AML-193 (cell line): Measurements from ENCODE around the gene SYT1.
A peak's percentile ranks its signal among the peaks of the same experiment; 100 is the strongest.
"Not testable (repeated sequence)": the region's sequence is repeated elsewhere in the genome, so short reads cannot be mapped to it uniquely, and the experiment has no call there.

ENCODE experiments used
- DNase-seq, 2 experiments: peaks; one replicate each; lab custom pipeline; 2025; lab: John Stamatoyannopoulos, UW

The SYT1 gene

DNA sequence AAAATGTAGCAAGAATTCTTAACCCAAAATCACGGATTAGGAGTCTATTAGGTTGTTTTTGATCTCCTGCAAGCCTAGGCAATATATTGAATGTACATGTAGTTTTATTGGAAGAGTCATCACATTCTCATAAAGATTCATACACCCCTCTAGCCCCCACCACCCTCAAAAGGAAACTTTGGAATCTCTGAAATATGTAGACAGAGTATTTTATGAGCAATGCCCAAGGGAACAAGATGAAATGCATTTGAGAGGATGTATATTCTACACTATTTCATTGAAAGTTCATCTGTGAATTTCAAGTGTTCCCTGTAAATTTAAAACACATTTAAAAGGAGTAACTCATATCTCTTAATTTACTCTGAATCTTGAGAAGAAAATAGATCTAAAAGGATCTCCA lies 103.7 kb downstream of the SYT1 start:
- DNase-seq, result no peak

DNA sequence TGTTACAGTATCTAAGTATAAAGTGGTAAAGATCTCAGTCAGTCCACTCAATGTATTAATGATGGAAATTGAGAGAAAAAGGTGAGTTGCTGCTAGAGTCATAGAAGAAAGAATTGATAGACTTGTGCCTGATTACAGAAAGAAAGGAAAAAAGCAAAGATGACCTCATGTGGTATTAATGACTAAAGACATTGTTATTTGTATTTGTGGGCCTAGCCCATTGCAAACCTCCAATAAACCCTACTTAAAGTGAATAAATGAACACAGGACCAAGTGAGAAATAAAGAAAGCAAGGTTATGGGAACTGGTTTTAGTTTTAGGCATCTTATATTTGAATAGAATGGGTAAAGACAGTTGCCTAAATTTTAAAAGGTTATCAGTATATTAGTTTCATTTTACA lies 105.5 kb downstream of the SYT1 start:
- DNase-seq, result no peak

DNA sequence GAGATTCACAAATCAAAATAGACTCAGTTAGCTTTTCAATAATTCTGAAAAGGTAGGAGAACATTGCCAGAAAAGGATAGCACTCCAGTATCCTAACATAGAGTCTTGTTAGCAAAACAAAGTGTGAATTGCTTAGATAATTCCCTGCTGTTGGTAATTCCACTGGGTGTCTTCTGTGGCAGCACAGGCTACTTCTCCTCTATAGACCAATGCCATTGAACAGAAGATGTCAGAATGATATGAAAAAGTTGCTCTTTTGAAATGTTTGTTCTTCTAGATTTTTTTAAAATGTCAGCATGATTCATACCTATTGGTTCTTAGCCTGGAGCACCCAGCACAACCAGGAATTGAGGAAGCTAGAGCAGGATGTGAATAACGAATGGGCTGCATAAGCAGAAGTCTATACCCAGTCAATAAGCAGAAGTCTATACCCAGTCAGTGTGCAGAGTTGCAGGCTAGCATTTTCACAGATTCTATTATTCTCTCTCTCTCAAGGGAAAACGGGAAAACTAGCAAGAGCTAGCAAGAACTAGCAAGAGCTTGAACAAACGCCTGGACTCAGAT lies 112.8 kb downstream of the SYT1 start:
- peak; percentile 65 to 76 for DNase-seq

DNA sequence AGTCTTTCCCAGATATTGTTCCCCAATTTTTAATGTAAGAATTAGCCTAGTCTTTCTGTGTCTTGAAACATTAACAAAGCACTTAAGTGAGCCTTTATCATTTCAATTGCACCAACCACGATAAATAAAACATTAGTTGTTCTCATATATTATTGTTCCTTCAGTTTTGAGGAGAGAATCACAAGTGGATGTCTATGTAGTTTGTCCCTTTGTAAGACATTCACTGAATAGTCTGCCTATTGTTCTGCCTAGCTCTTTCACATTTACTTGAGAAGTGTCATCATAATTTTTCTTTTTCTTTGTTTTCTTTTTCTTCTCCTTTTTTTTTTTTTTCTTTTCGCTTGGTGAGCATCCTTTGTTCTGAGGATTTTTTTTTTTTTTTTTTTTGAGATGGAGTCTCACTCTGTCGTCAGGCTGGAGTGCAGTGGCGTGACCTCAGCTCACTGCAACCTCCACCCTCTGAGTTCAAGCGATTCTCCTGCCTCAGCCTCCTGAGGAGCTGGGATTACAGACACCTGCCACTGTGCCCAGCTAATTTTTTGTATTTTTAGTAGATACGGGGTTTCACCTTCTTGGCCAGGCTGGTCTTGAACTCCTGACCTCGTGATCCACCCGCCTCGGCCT lies 129.7 kb downstream of the SYT1 start:
- DNase-seq, result no peak

DNA sequence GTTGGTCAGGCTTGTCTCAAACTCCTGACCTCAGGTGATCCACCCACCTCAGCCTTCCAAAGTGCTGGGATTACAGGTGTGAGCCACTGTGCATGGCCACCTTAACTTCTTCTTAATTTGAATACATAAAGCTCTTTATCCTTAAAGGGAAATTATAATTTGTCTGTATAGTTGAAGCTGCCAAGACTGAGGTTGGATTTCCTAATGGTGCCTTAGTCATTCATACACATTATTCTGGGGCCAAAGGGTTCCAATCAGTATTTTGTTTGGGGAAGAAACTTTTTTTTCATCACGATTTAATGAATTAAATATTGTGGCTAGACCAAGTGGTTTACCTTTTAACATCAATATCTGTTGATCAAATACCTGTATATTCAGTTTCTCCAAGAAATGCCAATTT lies 135.9 kb downstream of the SYT1 start:
- no peak for DNase-seq

DNA sequence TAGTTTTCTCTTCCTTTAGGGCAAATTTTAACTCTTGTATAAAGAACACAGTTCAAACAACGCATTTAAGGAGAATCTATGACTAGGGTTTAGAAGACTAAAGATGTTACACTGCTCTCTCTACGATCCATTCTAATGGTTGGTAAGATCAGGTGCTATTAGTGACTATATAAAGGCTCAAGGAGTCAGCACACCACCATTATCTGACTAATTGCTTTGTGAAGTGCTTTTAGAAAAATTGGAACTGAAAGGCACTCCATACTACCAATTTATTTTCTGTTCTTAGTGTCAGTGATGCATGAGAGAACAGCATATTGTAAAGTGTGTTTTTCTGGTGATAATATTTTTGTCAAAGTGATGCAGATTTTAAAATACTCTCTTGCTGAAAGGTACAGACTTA lies 136.8 kb downstream of the SYT1 start:
- DNase-seq, result no peak

DNA sequence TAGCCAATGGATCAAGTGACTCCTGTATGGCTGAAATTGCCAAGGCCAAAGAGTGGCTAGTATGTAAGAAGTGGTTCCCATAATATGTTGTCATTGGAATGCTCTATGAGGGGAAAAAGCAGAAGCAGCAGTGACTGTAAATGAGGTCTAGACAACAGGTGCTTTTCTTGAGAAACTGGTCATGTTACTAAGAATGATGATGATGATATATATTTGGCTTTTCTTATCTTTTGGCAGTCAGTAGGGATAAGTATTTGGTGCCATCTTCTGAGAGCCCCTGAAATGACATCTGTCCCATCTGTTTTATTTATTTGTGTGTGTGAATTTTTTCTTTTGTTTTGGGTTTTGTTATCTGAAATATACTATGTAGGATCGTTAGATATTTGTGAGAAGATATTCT lies 141.7 kb downstream of the SYT1 start:
- DNase-seq, result peak in 1 of 2 experiments; percentile 4

DNA sequence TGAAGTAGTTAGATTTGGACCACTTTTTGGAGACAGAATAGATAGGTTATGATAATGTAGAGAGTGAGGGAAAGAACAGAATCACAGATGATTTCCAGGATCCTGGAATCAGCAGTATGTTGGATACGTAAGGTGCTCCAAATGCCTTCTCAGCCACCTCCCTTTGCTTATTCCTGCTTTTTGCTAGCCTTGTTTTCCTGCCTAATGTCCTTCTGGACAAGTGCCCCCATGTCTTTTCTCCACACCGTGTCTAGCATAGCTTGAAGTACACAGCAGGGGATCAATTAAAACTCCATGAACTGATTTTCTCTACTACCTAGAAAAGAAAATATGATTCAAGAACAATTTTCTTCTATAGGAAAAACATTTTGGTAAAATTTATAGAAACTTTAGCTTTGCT lies 144.0 kb downstream of the SYT1 start:
- no peak for DNase-seq

DNA sequence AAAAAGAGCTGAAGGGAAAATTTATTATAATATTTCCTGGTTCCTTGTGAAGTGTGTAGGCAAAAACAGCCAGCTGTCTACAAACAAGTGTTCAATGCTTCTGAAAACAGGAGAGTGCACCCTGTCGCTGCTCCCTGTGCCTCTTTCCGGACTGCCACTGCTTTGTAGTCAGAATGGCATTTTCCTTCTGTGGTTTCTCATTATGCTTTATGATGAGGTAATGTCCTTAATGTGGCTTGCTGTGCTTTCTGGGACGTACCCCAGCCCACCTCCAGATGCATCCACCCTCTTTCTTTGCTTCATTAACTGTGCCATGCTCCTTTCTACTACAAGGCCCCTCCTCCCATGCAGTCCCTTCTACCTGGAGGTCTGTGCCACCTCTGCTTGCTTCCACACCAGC lies 148.1 kb downstream of the SYT1 start:
- DNase-seq, result no peak

DNA sequence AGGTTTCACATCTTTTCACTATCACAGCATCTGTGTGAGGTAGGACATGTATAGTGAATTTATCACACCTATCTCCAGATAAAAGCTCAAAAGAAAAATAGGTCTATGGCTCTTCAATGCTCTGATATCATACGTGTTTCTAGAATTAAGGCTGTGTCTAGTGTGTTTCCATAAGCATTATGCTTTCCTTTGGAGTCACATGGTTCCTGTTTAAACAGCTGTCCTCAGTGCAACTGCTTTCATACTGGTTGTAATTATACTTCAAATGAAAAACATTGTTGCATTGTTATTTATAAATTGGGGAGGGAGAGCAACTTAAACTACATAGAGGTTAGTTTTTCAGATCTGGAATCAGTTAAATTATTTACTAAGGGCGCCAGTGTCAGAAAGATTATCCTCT lies 151.6 kb downstream of the SYT1 start:
- no peak for DNase-seq

DNA sequence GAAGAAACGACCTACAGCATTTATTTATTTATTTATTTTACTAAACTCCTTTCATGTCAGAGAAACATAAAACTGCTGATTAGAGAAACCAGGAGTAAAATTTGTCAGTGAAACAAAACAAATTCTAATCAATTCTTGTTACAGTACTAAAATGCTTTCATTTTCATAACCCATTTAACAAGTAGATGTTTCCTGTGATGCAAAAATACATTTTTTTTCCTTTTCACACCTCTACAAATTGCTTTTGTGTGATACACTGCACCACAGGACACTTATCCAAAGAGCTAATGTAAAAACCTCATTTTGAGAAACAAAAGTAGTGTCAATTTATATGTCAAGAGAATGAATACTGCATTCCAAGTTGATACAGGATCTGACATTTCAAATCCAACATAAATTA lies 155.1 kb downstream of the SYT1 start:
- no peak for DNase-seq

DNA sequence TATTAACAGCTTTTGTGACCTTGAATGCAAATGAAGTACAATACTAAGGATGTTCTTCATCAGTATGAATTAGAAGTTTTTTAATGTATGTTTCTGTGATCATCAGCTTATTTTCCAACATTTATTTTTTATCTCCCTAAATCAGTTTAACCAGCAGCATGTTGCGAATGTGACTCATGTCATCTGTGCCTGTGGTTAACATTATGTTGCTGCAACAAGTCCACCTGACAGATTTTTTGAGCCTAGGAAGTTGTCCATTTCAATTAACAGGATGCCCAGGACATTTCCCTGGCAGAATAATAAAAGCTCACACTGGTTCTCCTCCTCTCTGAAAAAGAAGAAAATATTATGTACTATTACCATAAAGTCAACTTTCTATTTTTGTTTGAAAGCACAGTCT lies 155.5 kb downstream of the SYT1 start:
- no peak for DNase-seq

DNA sequence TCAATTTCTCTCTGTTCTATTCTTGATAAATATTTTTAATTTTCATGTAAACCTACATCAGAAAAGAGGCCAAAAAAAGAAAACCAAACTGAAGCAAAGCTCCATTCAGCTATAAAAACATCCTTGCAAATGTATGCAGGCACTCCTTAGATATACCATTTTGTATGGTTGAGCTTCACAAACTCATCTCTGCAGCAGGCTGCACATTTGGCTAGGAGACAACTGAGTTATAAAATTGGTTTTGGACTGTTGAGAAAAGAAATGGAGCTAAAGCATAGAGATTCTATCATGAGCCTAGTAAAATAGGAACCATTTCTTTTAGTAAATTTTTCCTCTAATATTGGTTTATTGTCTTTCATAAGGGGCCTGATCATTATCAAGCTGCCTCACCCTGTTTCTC lies 156.4 kb downstream of the SYT1 start:
- DNase-seq, result no peak

DNA sequence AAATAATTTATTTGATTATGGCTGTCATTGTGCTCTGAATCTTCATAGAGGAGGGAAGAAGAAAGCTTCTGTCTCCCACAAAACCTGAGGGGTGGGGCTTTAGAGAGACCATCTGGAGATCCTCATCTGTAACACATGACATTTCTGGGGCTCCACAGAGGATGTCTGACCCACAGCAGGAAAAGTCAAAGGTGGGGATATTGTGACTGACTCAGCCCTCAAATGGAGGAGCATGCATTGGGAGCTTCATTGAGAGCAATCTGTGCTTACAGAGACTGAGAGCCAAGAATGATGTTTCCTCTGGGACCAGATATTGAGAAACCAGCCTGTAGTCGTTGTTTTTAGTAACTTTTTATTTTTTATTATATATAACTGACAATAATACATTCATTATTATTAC lies 158.7 kb downstream of the SYT1 start:
- no peak for DNase-seq

DNA sequence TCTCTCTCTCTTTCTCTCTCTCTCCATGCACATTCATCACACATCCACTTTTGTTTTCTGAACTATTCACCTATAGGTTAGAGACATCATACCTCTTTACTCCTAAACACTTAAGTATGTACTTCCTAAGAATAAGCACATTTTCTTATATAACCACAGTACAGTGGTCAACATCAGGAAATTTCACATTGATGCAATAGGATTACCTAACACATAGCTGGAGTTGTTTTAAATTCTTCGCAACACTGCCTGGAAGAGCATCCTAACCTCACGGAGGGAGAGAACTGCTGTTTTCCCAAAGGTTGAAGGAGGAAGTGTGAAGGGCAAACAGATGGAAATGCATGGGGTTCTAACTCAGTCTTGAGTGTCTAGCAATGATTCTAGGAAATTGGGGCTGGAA lies 159.2 kb downstream of the SYT1 start:
- no peak for DNase-seq

DNA sequence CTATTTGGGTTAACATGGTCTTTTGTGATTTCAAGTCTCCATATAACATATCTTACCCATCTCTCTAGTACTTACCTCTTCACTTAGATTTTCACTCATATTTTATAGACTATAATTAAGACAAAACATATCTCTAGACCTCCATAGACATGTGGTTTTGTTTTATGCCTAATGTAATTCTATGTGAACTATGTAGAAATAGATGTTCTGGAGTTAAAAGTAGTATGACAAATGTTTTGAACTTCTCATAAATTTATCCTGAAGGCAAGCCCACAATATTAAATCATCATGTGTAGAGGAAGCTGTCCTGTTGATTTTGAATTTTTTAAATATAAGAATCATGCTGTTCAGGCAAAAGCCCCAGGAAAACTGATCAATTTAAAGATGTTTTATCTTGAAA lies 169.2 kb downstream of the SYT1 start:
- no peak for DNase-seq

DNA sequence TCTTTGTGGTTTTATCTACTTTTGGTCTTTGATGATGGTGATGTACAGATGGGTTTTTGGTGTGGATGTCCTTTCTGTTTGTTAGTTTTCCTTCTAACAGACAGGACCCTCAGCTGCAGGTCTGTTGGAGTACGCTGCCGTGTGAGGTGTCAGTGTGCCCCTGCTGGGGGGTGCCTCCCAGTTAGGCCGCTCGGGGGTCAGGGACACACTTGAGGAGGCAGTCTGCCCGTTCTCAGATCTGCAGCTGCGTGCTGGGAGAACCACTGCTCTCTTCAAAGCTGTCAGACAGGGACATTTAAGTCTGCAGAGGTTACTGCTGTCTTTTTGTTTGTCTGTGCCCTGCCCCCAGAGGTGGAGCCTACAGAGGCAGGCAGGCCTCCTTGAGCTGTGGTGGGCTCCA lies 180.2 kb downstream of the SYT1 start:
- not testable (repeated sequence) for DNase-seq

DNA sequence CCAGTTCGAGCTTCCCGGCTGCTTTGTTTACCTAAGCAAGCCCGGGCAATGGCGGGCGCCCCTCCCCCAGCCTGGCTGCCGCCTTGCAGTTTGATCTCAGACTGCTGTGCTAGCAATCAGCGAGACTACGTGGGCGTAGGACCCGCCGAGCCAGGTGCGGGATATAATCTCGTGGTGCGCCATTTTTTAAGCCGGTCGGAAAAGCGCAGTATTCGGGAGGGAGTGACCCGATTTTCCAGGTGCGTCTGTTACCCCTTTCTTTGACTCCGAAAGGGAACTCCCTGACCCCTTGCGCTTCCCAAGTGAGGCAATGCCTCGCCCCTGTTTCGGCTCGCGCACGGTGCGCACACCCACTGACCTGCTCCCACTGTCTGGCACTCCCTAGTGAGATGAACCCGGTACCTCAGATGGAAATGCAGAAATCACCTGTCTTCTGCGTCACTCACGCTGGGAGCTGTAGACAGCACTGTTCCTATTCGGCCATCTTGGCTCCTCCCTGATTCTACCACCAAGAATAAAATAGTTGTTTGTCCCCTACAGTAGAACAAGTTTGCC lies 180.7 kb downstream of the SYT1 start:
- not testable (repeated sequence) for DNase-seq

DNA sequence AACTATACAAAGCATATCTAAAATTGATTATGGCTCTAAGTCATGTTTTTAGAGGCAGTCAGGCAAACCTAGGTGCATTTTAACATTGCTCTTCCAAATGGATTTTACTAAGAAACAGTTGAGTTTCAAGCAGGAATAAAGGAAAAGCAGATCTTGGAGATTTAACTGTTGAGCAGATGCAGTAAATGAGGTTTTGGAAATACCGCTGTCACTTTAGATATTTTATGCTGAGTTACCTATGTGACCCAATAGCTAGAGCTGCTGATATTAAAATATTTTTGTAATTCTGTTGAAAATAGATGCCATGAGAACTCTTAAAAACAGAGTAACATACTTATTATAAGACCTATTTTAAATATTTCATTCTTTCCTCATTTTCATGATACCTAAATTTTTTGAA lies 181.4 kb downstream of the SYT1 start:
- DNase-seq, result no peak

DNA sequence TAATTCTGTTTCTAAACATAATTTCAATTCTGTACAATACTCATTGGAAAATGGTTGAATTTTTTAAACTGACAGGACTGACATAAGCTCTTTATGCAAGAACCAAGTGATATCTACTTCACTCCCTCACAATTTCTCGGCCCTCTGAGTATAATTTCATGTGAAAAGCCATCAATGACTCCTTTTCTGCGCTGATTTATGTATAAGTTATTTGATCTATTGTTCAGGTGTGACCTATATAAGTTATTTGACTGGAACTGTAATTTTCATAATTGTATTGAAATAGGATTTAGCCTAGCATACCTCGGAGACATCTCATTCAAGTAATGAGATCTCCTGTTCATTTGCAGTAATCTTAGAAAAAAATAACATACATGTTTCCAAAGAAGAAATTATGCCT lies 184.4 kb downstream of the SYT1 start:
- no peak for DNase-seq

DNA sequence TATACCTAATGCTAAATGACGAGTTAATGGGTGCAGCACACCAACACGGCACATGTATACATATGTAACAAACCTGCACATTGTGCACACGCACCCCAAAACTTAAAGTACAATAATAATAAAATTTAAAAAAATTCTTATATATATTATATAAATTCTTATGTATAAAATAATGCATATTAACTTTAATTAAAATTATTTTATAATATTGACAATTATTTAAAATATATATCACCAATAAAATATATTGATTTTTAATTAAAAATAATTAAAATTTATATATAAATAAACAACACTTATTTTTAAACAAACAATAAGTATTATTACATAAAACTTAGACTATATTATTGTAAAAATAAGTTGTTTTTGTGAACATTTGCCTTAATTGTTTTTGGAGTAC lies 188.8 kb downstream of the SYT1 start:
- no peak for DNase-seq

DNA sequence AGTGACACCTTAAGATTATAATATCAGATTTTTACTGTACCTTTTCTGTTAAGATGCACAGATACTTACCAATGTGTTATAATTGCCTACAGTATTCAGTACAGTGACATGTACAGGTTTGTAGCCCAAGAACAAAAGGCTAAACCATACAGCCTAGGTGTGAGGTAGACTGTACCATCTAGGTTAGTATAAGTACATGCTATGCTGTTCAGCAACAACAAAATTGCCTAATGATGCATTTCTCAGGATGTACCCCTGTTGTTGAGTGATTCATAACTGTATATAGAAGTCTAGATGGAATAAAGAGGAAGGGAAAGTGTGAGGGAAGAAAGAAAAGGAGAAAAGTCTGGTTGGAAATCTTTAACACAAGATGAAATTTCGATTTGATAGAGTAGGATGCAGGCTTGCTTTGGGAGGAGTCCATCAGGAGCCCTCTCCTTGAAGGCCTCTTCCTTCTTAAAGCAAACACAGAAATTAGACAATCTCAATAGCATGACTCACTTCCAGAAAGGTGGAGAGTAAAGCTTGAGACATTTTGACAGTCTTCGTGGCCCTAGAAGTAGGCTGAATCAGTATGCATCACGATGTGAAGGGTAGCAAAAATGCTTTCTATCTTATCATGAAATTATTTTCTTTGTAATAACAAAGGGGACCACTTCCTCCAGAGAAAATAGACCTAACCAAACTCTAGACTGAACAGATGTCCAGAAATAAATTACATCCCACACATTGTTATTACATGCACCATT lies 191.5 kb downstream of the SYT1 start:
- DNase-seq, result no peak

DNA sequence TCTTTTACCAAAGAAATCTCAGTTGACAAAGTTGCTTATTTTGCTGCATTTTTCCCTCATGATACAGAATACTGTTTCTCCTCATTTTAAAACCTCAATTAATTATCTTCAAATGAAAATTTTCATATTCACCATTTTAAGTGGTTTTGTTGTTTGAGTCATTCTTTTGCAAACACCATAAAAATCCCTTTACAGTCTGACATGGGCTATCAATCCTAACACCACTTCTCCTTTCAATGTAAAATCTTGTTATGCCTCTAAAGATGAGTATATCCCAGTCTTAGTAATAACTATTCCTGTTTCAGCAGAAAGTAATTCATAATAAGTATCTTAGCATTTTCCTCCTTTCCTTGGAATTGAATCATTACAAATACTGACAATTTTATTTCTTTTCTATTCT lies 192.2 kb downstream of the SYT1 start:
- DNase-seq, result no peak
